CD4-positive, alpha-beta memory T cell (primary cell): ENCODE measurements around the gene C5orf22. TPM values are rescaled to one million over a fixed set of nuclear protein-coding genes. Genes with fewer than 3 reads are reported as not detected.

Experiments used
- CTCF ChIA-PET: fragments of 350-600 bp; sonication (Branson Sonifier 250); formaldehyde crosslinking; loops from one replicate; lab custom pipeline; 2021; ENCODE audit warnings: inconsistent platforms; ENCODE audit not compliant: partially characterized antibody; lab: Charles Lee
- POLR2A ChIA-PET: fragments of 350-600 bp; sonication (Branson Sonifier 250); formaldehyde crosslinking; loops from one replicate; lab custom pipeline; 2021; ENCODE audit not compliant: partially characterized antibody; lab: Charles Lee
- DNase-seq, 5 donors: peaks; one replicate each; pipeline versions ENCODE4 v3.0.0 to v3.0.0-alpha.2; 2020 to 2022; ENCODE audit warnings: mixed read lengths in 1 of 5
- H3K27ac ChIP-seq: one replicate; pipeline ENCODE4 v1.7.0; 2013; ENCODE audit warnings: low read depth, low read length
- H3K27me3 ChIP-seq: 2 replicates; pipeline ENCODE4 v1.7.0; 2013; ENCODE audit warnings: mild to moderate bottlenecking, low read length, moderate library complexity; ENCODE audit not compliant: insufficient read depth
- H3K36me3 ChIP-seq: 2 replicates; pipeline ENCODE4 v1.7.0; 2013; ENCODE audit warnings: mild to moderate bottlenecking, low read length, moderate library complexity; ENCODE audit not compliant: insufficient read depth
- H3K4me1 ChIP-seq: 2 replicates; pipeline ENCODE4 v1.7.0; 2013; ENCODE audit warnings: mild to moderate bottlenecking, low read length, moderate library complexity; ENCODE audit not compliant: insufficient read depth
- H3K4me3 ChIP-seq, 2 donors: one replicate each; pipeline ENCODE4 v1.7.0; 2013; ENCODE audit warnings: low read length in 2 of 2, mild to moderate bottlenecking in 1 of 2
- H3K9me3 ChIP-seq, 2 donors: one replicate each; pipeline ENCODE4 v1.7.0; 2013; ENCODE audit warnings: low read length in 2 of 2, control low read depth in 1 of 2; ENCODE audit not compliant: control insufficient read depth in 1 of 2
- H3K27ac Mint-ChIP-seq, 7 donors: one replicate each; pipeline ENCODE4 v1.8.0; 2020 to 2021; ENCODE audit warnings: mixed read lengths in 7 of 7, mild to moderate bottlenecking in 6 of 7, inconsistent platforms in 3 of 7, moderate library complexity in 3 of 7
- H3K27me3 Mint-ChIP-seq, 2 donors: one replicate each; pipeline ENCODE4 v1.8.0; 2020 to 2021; ENCODE audit warnings: mixed read lengths in 2 of 2
- H3K36me3 Mint-ChIP-seq, 2 donors: one replicate each; pipeline ENCODE4 v1.8.0; 2020 to 2021; ENCODE audit warnings: mixed read lengths in 2 of 2, inconsistent platforms in 1 of 2, mild to moderate bottlenecking in 1 of 2
- H3K4me1 Mint-ChIP-seq, 4 donors: one replicate each; pipeline ENCODE4 v1.8.0; 2020 to 2021; ENCODE audit warnings: mixed read lengths in 4 of 4, mild to moderate bottlenecking in 1 of 4
- H3K4me3 Mint-ChIP-seq, 8 donors: one replicate each; pipeline ENCODE4 v1.8.0; 2020 to 2021; ENCODE audit warnings: mixed read lengths in 8 of 8, mild to moderate bottlenecking in 7 of 8, moderate library complexity in 6 of 8, inconsistent platforms in 3 of 8
- H3K9me3 Mint-ChIP-seq, 8 donors: one replicate each; pipeline ENCODE4 v1.8.0; 2020 to 2021; ENCODE audit warnings: mixed read lengths in 8 of 8, mild to moderate bottlenecking in 5 of 8, inconsistent platforms in 3 of 8, moderate library complexity in 1 of 8
- intact Hi-C: fragments of 100-400 bp; cut with micrococcal nuclease; formaldehyde crosslinking; loops from one replicate; pipeline ENCODE4 v1.15.1; 2023
- polyA plus RNA-seq, 2 donors: library from polyadenylated mRNA; unstranded; fragments of 300-500 nt; fragmentation: Illumina TruSeq; gene quantifications; one replicate each; pipeline ENCODE4 v1.2.3, GENCODE V29; 2021
- total RNA-seq, 2 experiments: library from RNA; stranded (reverse); gene quantifications; one replicate each; pipeline ENCODE4 v1.2.3, GENCODE V29; 2021

The C5orf22 gene
- total and polyA plus RNA-seq, 4 experiments from 2014 or later = 20.1 to 30.9 (median 27.3) TPM

- H3K9me3 Mint-ChIP-seq = no peaks in the 10 kb centered on the region
- no peak overlapping the region for H3K4me3 ChIP-seq
- no peak overlapping the region for H3K27ac Mint-ChIP-seq
- CTCF ChIA-PET = no interaction called here
- H3K27me3 Mint-ChIP-seq = no peaks in the 10 kb centered on the region
- DNase-seq = no peak
- no peaks in the 10 kb centered on the region for H3K9me3 ChIP-seq
- POLR2A ChIA-PET = interaction anchor here (1.1 kb wide), 1 partner anchor 9 kb away, joined by 3 read pairs; the partner anchor contains the start of genes C5orf22 and DROSHA
- intact Hi-C loops = no loop called here
- H3K4me1 ChIP-seq = no peaks in the 10 kb centered on the region
- peaks cover 43% of the 10 kb centered on the region for H3K36me3 ChIP-seq
- H3K27me3 ChIP-seq = no peaks in the 10 kb centered on the region
- H3K27ac ChIP-seq = no peak overlapping the region
- peaks cover 62 to 72% of the 10 kb centered on the region in 2 donors for H3K36me3 Mint-ChIP-seq
- no peak overlapping the region for H3K4me3 Mint-ChIP-seq
- peaks cover 10 to 23% (median 17%) of the 10 kb centered on the region in 4 donors for H3K4me1 Mint-ChIP-seq
Observed at GRCh38 chr5:31523041-31523440, 9.1 kb upstream of the C5orf22 start.

- Histone ChIP-seq H3K9me3 (no peaks in the 10 kb centered on the region), H3K36me3 (peaks cover 42% of the 10 kb centered on the region), H3K27me3 (no peaks in the 10 kb centered on the region), H3K27ac (no peak overlapping the region), H3K4me3 (peak overlapping the region; percentile 90 to 94), H3K4me1 (peaks cover 48% of the 10 kb centered on the region)
- Mint-ChIP-seq H3K9me3 (peaks cover 0 to 1% (median 0%) of the 10 kb centered on the region in 8 donors), H3K4me1 (peaks cover 39 to 72% (median 54%) of the 10 kb centered on the region in 4 donors), H3K27me3 (no peaks in the 10 kb centered on the region), H3K4me3 (peak overlapping the region; percentile 98 to 100 (median 98)), H3K36me3 (peaks cover 42 to 79% of the 10 kb centered on the region in 2 donors), H3K27ac (peak overlapping the region in 6 of 7 donors; percentile 24 to 99 (median 96))
- ChIA-PET POLR2A (interaction anchor here (1.5 kb wide), 1 partner anchor 12 kb away, joined by 9 read pairs; no protein-coding TSS in a partner anchor), CTCF (interaction anchor here (0.6 to 1.3 kb wide), 3 partner anchors 9 to 27 kb away, joined by 3 to 5 read pairs (median 3); no protein-coding TSS in a partner anchor)
- intact Hi-C loops = loop anchor here (5.0 to 10.0 kb wide), 4 partner anchors 562 to 1912 kb away; partner anchors contain the start of genes GOLPH3, SUB1 and TARS1
- DNase-seq = no peak
Observed at GRCh38 chr5:31530541-31531265, 1.4 kb upstream of the C5orf22 start.

GRCh38 chr5:31531543-31531887 lies 586 bp upstream of the C5orf22 start:
- no peaks in the 10 kb centered on the region for H3K27me3 Mint-ChIP-seq
- peaks cover 38 to 78% of the 10 kb centered on the region in 2 donors for H3K36me3 Mint-ChIP-seq
- H3K4me3 ChIP-seq = peak overlapping the region; percentile 90 to 94
- H3K9me3 ChIP-seq = no peaks in the 10 kb centered on the region
- CTCF ChIA-PET = interaction anchor here (0.7 to 1.0 kb wide), 3 partner anchors 10 to 21 kb away, joined by 3 to 5 read pairs (median 3); no protein-coding TSS in a partner anchor
- POLR2A ChIA-PET = interaction anchor here (0.8 to 1.5 kb wide), 6 partner anchors 11 to 644 kb away, joined by 3 to 9 read pairs (median 3); no protein-coding TSS in a partner anchor
- peaks cover 0 to 1% (median 0%) of the 10 kb centered on the region in 8 donors for H3K9me3 Mint-ChIP-seq
- intact Hi-C loops = loop anchor here (5.0 to 10.0 kb wide), 4 partner anchors 561 to 1911 kb away; partner anchors contain the start of genes GOLPH3, SUB1 and TARS1
- H3K36me3 ChIP-seq = peaks cover 39% of the 10 kb centered on the region
- H3K4me1 ChIP-seq = peaks cover 48% of the 10 kb centered on the region
- H3K27ac Mint-ChIP-seq = peak overlapping the region; percentile 87 to 99 (median 96)
- H3K27ac ChIP-seq = peak overlapping the region; percentile 67
- H3K27me3 ChIP-seq = no peaks in the 10 kb centered on the region
- peak overlapping the region; percentile 98 to 100 (median 98) for H3K4me3 Mint-ChIP-seq
- H3K4me1 Mint-ChIP-seq = peaks cover 35 to 76% (median 53%) of the 10 kb centered on the region in 4 donors
- DNase-seq = peak in 1 of 5 donors; percentile 44

- intact Hi-C loops = loop anchor here (5.0 to 10.0 kb wide), 4 partner anchors 558 to 1908 kb away; partner anchors contain the start of genes GOLPH3, SUB1 and TARS1
Observed at GRCh38 chr5:31534527-31535046, 2.5 kb downstream of the C5orf22 start.

GRCh38 chr5:31536873-31537272 lies 4.8 kb downstream of the C5orf22 start:
- no peak overlapping the region for H3K4me3 ChIP-seq
- peaks cover 23% of the 10 kb centered on the region for H3K4me1 ChIP-seq
- H3K9me3 ChIP-seq = no peaks in the 10 kb centered on the region
- H3K27me3 ChIP-seq = no peaks in the 10 kb centered on the region
- peaks cover 50% of the 10 kb centered on the region for H3K36me3 ChIP-seq
- Mint-ChIP-seq H3K27me3 (no peaks in the 10 kb centered on the region), H3K27ac (no peak overlapping the region), H3K4me1 (peaks cover 19 to 47% (median 31%) of the 10 kb centered on the region in 4 donors), H3K36me3 (peaks cover 34 to 73% of the 10 kb centered on the region in 2 donors), H3K4me3 (no peak overlapping the region), H3K9me3 (no peaks in the 10 kb centered on the region)
- POLR2A ChIA-PET = no interaction called here
- DNase-seq = no peak
- H3K27ac ChIP-seq = no peak overlapping the region
- CTCF ChIA-PET = no interaction called here
- intact Hi-C loops = loop anchor here (10.0 kb wide), 1 partner anchor 1048 kb away; the partner anchor contains the start of gene SUB1

More at GRCh38 chr5:31534527-31535046, 2.5 kb downstream of the C5orf22 start:
- no peaks in the 10 kb centered on the region for H3K27me3 Mint-ChIP-seq
- H3K4me3 ChIP-seq = no peak overlapping the region
- H3K4me1 Mint-ChIP-seq = peaks cover 37 to 69% (median 48%) of the 10 kb centered on the region in 4 donors
- H3K27ac Mint-ChIP-seq = peak overlapping the region in 3 of 7 donors; percentile 19 to 65 (median 61)
- H3K36me3 ChIP-seq = peaks cover 33% of the 10 kb centered on the region
- no peaks in the 10 kb centered on the region for H3K9me3 ChIP-seq
- peaks cover 31 to 75% of the 10 kb centered on the region in 2 donors for H3K36me3 Mint-ChIP-seq
- ChIA-PET POLR2A (no interaction called here), CTCF (no interaction called here)
- peak overlapping the region in 4 of 8 donors; percentile 10 to 58 (median 15) for H3K4me3 Mint-ChIP-seq
- no peaks in the 10 kb centered on the region for H3K9me3 Mint-ChIP-seq
- peaks cover 43% of the 10 kb centered on the region for H3K4me1 ChIP-seq
- no peak overlapping the region for H3K27ac ChIP-seq
- no peak for DNase-seq
- no peaks in the 10 kb centered on the region for H3K27me3 ChIP-seq

GRCh38 chr5:31537349-31537748 lies 5.2 kb downstream of the C5orf22 start:
- H3K4me3 Mint-ChIP-seq = no peak overlapping the region
- no peak overlapping the region for H3K27ac ChIP-seq
- no peaks in the 10 kb centered on the region for H3K9me3 ChIP-seq
- H3K27ac Mint-ChIP-seq = peak overlapping the region in 1 of 7 donors; percentile 9
- DNase-seq = no peak
- H3K36me3 Mint-ChIP-seq = peaks cover 34 to 70% of the 10 kb centered on the region in 2 donors
- no peaks in the 10 kb centered on the region for H3K9me3 Mint-ChIP-seq
- no peaks in the 10 kb centered on the region for H3K27me3 ChIP-seq
- no peak overlapping the region for H3K4me3 ChIP-seq
- H3K36me3 ChIP-seq = peaks cover 50% of the 10 kb centered on the region
- ChIA-PET POLR2A (no interaction called here), CTCF (no interaction called here)
- peaks cover 17 to 42% (median 27%) of the 10 kb centered on the region in 4 donors for H3K4me1 Mint-ChIP-seq
- peaks cover 23% of the 10 kb centered on the region for H3K4me1 ChIP-seq
- H3K27me3 Mint-ChIP-seq = no peaks in the 10 kb centered on the region
- intact Hi-C loops = loop anchor here (10.0 kb wide), 1 partner anchor 1047 kb away; the partner anchor contains the start of gene SUB1
